ENCODE results near the gene BACH2.
A peak's percentile ranks its signal among the peaks of the same experiment; 100 is the strongest.
"Not testable (repeated sequence)": the region's sequence is repeated elsewhere in the genome, so short reads cannot be mapped to it uniquely, and the experiment has no call there.

The BACH2 gene

GRCh38 chr6:90336388-90336947 lies 39.8 kb upstream of the BACH2 start:
- TF ChIP-seq CTCF (IDR thresholded peaks at IDR 0.05; ENCODE audit: low read depth, low read length, poor library complexity, severe bottlenecking) (no peak), EZH2phosphoT487 (IDR thresholded peaks at IDR 0.05; ENCODE audit: borderline replicate concordance, low read length) (no peak)
- Histone ChIP-seq H3K9me2 (replicated peaks; ENCODE audit: control insufficient read depth, low read length) (no peaks in the 10 kb centered on the region), H3K4me1 (ENCODE audit: control insufficient read depth, low read length) (peaks cover 7% of the 10 kb centered on the region), H3K36me3 (ENCODE audit: control insufficient read depth, low read length) (peaks cover 93% of the 10 kb centered on the region), H3K4me2 (ENCODE audit: low read length) (no peak overlapping the region), H3K4me3 (ENCODE audit: low read length) (no peak overlapping the region), H3F3A (ENCODE audit: control insufficient read depth, insufficient read depth) (no peaks in the 10 kb centered on the region), H3K9me3 (ENCODE audit: control insufficient read depth, insufficient read depth, low read length) (peaks cover 10% of the 10 kb centered on the region; the same call in 1 of the 2 replicates), H3K27me3 (ENCODE audit: control insufficient read depth, low read length) (no peaks in the 10 kb centered on the region), H3K79me2 (ENCODE audit: control insufficient read depth, low read length) (no peaks in the 10 kb centered on the region), H4K20me1 (ENCODE audit: control insufficient read depth, insufficient read depth, low read depth, low read length) (no peaks in the 10 kb centered on the region), H3K27ac (ENCODE audit: low read depth, low read length) (no peak overlapping the region)

- peaks cover 13% of the 10 kb centered on the region for H3K79me2 ChIP-seq (ENCODE audit: control insufficient read depth, low read length)
- H3K27ac ChIP-seq (ENCODE audit: low read depth, low read length): no peak overlapping the region
- TF ChIP-seq EZH2phosphoT487 (IDR thresholded peaks at IDR 0.05; ENCODE audit: borderline replicate concordance, low read length) (no peak), CTCF (IDR thresholded peaks at IDR 0.05; ENCODE audit: low read depth, low read length, poor library complexity, severe bottlenecking) (no peak)
- H3K9me2 ChIP-seq (replicated peaks; ENCODE audit: control insufficient read depth, low read length): no peaks in the 10 kb centered on the region
- no peaks in the 10 kb centered on the region for H3K27me3 ChIP-seq (ENCODE audit: control insufficient read depth, low read length)
- peaks cover 93% of the 10 kb centered on the region for H3K36me3 ChIP-seq (ENCODE audit: control insufficient read depth, low read length)
- H3K4me2 ChIP-seq (ENCODE audit: low read length): no peak overlapping the region
- H3K4me3 ChIP-seq (ENCODE audit: low read length): no peak overlapping the region
- peaks cover 16% of the 10 kb centered on the region for H3K4me1 ChIP-seq (ENCODE audit: control insufficient read depth, low read length)
- peaks cover 10% of the 10 kb centered on the region; the same call in 1 of the 2 replicates for H3K9me3 ChIP-seq (ENCODE audit: control insufficient read depth, insufficient read depth, low read length)
- H4K20me1 ChIP-seq (ENCODE audit: control insufficient read depth, insufficient read depth, low read depth, low read length): no peaks in the 10 kb centered on the region
- H3F3A ChIP-seq (ENCODE audit: control insufficient read depth, insufficient read depth): no peaks in the 10 kb centered on the region
Measured at GRCh38 chr6:90333928-90334327, 37.3 kb upstream of the BACH2 start.

GRCh38 chr6:90332978-90333543 lies 36.4 kb upstream of the BACH2 start:
- not testable (repeated sequence) for H4K20me1 ChIP-seq (ENCODE audit: control insufficient read depth, insufficient read depth, low read depth, low read length); H3K27me3 ChIP-seq (ENCODE audit: control insufficient read depth, low read length); H3K4me2 ChIP-seq (ENCODE audit: low read length); H3F3A ChIP-seq (ENCODE audit: control insufficient read depth, insufficient read depth); H3K9me2 ChIP-seq (replicated peaks; ENCODE audit: control insufficient read depth, low read length); H3K27ac ChIP-seq (ENCODE audit: low read depth, low read length); H3K4me3 ChIP-seq (ENCODE audit: low read length)
- H3K9me3 ChIP-seq (ENCODE audit: control insufficient read depth, insufficient read depth, low read length): peaks cover 10% of the 10 kb centered on the region; the same call in 1 of the 2 replicates
- H3K4me1 ChIP-seq (ENCODE audit: control insufficient read depth, low read length): peaks cover 24% of the 10 kb centered on the region
- peaks cover 93% of the 10 kb centered on the region for H3K36me3 ChIP-seq (ENCODE audit: control insufficient read depth, low read length)
- peaks cover 22% of the 10 kb centered on the region for H3K79me2 ChIP-seq (ENCODE audit: control insufficient read depth, low read length)

- peak overlapping the region; percentile 74 for H3K4me2 ChIP-seq (ENCODE audit: low read length)
- H3F3A ChIP-seq (ENCODE audit: control insufficient read depth, insufficient read depth): no peaks in the 10 kb centered on the region; the same call in 1 of the 2 replicates
Measured at GRCh38 chr6:90329386-90330077, 32.9 kb upstream of the BACH2 start.

More at GRCh38 chr6:90329386-90330077, 32.9 kb upstream of the BACH2 start:
- Histone ChIP-seq H3K4me1 (ENCODE audit: control insufficient read depth, low read length) (peaks cover 54% of the 10 kb centered on the region), H3K36me3 (ENCODE audit: control insufficient read depth, low read length) (peaks cover 93% of the 10 kb centered on the region), H3K79me2 (ENCODE audit: control insufficient read depth, low read length) (peaks cover 44% of the 10 kb centered on the region), H3K9me2 (replicated peaks; ENCODE audit: control insufficient read depth, low read length) (no peaks in the 10 kb centered on the region), H3K4me3 (ENCODE audit: low read length) (peak overlapping the region; percentile 65), H3K9me3 (ENCODE audit: control insufficient read depth, insufficient read depth, low read length) (peaks cover 10% of the 10 kb centered on the region; the same call in 1 of the 2 replicates), H3K27ac (ENCODE audit: low read depth, low read length) (peak overlapping the region; percentile 55), H3K27me3 (ENCODE audit: control insufficient read depth, low read length) (no peaks in the 10 kb centered on the region), H4K20me1 (ENCODE audit: control insufficient read depth, insufficient read depth, low read depth, low read length) (no peaks in the 10 kb centered on the region)
- TF ChIP-seq CTCF (IDR thresholded peaks at IDR 0.05; ENCODE audit: low read depth, low read length, poor library complexity, severe bottlenecking) (no peak), EZH2phosphoT487 (IDR thresholded peaks at IDR 0.05; ENCODE audit: borderline replicate concordance, low read length) (no peak)
